ENCODE data around the gene MTPN.
A peak's percentile ranks its signal among the peaks of the same experiment; 100 is the strongest.

Gene MTPN

GRCh38 chr7:135950429-135950828, 26.7 kb downstream of the MTPN start:
- H3K9me3 Mint-ChIP-seq, result peaks cover 3% of the 10 kb centered on the region
- H3K27me3 Mint-ChIP-seq, result no peaks in the 10 kb centered on the region
- H3K36me3 Mint-ChIP-seq, result peaks cover 65% of the 10 kb centered on the region
- no peak for ATAC-seq
- H3K27ac Mint-ChIP-seq, result no peak overlapping the region
- H3K4me3 Mint-ChIP-seq, result no peak overlapping the region
- peaks cover 63% of the 10 kb centered on the region for H3K4me1 Mint-ChIP-seq

GRCh38 chr7:135946289-135947055, 30.7 kb downstream of the MTPN start:
- H3K27ac Mint-ChIP-seq, result no peak overlapping the region
- peaks cover 42% of the 10 kb centered on the region for H3K36me3 Mint-ChIP-seq
- H3K4me1 Mint-ChIP-seq, result peaks cover 54% of the 10 kb centered on the region

GRCh38 chr7:135944753-135945152, 32.4 kb downstream of the MTPN start:
- Mint-ChIP-seq H3K27me3 (no peaks in the 10 kb centered on the region), H3K36me3 (peaks cover 31% of the 10 kb centered on the region), H3K4me1 (peaks cover 49% of the 10 kb centered on the region), H3K9me3 (no peaks in the 10 kb centered on the region), H3K27ac (no peak overlapping the region), H3K4me3 (no peak overlapping the region)
- no peak for ATAC-seq

More at GRCh38 chr7:135946289-135947055, 30.7 kb downstream of the MTPN start:
- H3K4me3 Mint-ChIP-seq, result no peak overlapping the region
- no peak for ATAC-seq
- H3K27me3 Mint-ChIP-seq, result no peaks in the 10 kb centered on the region
- no peaks in the 10 kb centered on the region for H3K9me3 Mint-ChIP-seq

GRCh38 chr7:135943134-135943879, 33.9 kb downstream of the MTPN start:
- peaks cover 47% of the 10 kb centered on the region for H3K4me1 Mint-ChIP-seq
- no peaks in the 10 kb centered on the region for H3K9me3 Mint-ChIP-seq
- H3K27ac Mint-ChIP-seq, result no peak overlapping the region
- no peak for ATAC-seq
- H3K4me3 Mint-ChIP-seq, result no peak overlapping the region
- H3K36me3 Mint-ChIP-seq, result peaks cover 24% of the 10 kb centered on the region
- H3K27me3 Mint-ChIP-seq, result no peaks in the 10 kb centered on the region

DNA sequence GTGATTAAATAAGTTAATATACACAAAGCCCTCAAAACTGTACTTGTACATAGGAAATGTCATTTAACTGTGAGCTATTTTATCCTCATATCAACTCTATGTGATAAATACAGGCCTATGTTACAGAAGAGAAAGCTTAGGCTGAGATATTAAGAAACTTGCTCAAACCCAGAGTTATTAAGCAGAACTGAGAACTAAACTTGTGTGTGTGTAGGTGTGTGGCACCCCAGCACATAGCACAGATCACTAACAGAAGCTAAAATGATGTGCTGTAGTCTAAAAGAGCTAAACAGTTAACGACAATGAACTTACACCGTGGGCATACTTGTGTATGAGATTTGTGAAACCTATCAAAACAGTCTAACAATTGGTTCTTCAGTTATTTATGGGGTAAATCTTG, 34.5 kb downstream of the MTPN start:
- peak; percentile 90 for ATAC-seq
- Mint-ChIP-seq H3K36me3 (peaks cover 17% of the 10 kb centered on the region), H3K27me3 (no peaks in the 10 kb centered on the region), H3K4me1 (peaks cover 48% of the 10 kb centered on the region), H3K27ac (no peak overlapping the region), H3K4me3 (no peak overlapping the region), H3K9me3 (no peaks in the 10 kb centered on the region)

DNA sequence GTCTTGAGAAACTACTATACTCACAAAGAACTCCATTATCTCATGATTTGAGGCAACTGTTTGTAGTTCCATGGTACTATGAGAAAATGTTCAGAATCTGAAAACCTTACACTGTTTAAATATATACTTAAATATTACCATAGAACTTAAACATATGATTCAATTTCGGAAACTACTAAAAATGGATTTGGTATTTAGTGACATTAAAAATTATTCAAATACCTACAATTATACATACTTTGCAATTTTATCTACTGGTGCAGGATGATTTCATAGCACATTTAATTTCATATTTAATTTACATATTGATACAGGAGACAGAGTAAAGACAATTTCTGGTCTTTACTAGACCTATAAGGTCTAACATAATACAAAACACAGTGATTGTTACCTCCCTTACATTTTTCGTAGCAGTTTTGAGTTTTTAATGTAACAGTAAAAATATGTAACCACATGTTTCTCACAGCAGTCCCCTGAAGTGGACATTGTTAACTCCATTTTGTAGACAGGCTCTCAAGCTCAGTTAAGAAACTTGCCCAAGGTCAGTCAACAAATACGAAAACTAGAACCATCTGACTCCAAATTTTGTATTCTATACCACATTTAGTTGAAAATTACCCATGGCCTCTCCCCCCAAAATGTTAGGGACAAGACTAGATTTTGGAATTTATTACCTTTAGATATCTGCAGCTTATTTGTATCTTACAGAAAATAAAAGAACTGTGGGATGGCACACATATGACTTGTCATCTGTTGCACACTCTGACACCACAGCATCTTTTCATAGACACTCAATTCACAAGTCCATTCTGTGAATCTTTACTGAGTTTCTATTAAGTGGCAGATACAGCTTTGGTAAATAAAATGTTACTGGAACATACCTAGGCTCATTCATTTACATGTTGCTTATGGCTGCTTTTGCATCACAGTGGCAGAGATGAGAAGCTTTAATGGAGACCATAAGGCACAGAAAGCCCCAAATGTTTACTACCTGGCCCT, 36.8 kb downstream of the MTPN start:
- Mint-ChIP-seq H3K27ac (no peak overlapping the region), H3K4me1 (peaks cover 53% of the 10 kb centered on the region), H3K9me3 (no peaks in the 10 kb centered on the region), H3K27me3 (no peaks in the 10 kb centered on the region), H3K4me3 (no peak overlapping the region), H3K36me3 (peaks cover 15% of the 10 kb centered on the region)
- no peak for ATAC-seq

DNA sequence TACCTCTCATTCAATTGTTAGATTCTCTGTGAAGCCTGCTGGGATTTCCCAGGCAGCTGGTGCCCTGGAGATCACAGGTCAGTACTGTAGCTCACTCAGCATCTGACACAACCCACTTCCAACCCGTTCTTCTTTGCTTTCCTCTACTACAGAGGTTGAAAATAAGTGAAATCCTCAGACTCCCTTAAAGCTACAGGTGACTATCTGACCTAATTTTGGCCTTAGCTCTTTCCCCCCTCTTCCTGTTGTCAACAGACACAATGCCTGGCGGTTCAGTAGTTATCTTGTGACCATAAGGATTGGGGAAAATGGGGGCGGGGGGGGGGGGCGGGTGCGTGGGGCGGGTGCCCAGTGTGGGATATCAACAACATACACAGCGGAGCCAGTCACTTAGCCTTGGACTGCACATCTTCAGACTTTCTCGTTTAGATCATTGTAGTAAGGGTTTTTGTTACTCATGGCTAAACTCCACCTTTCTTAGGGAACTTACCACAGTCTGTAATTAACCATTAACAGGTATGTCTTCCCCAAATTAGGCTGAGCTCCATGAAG, 37.8 kb downstream of the MTPN start:
- Mint-ChIP-seq H3K36me3 (peaks cover 25% of the 10 kb centered on the region), H3K4me1 (peaks cover 63% of the 10 kb centered on the region), H3K27ac (peak overlapping the region; percentile 42), H3K9me3 (no peaks in the 10 kb centered on the region), H3K27me3 (no peaks in the 10 kb centered on the region), H3K4me3 (no peak overlapping the region)
- ATAC-seq, result no peak

DNA sequence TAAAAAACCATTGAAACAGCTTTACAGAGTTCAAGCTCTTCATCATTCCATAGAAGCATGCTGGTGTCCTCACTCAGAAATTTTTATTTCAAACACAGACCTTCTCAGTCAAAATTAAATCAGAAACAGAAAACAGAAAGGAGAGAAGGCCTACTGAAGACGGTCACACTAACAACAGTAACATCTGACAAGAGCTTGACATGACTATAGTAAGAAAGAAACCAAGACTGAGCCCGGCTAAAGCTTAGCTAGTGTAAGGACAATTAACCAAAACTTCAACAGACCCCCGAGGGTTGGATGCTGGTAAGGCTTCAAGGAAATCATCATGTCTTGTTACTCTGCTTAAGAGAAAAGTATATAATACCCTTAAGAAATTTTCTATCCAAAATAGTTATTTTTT, 38.6 kb downstream of the MTPN start:
- no peaks in the 10 kb centered on the region for H3K27me3 Mint-ChIP-seq
- no peak for ATAC-seq
- no peak overlapping the region for H3K4me3 Mint-ChIP-seq
- H3K4me1 Mint-ChIP-seq, result peaks cover 71% of the 10 kb centered on the region
- peaks cover 30% of the 10 kb centered on the region for H3K36me3 Mint-ChIP-seq
- H3K27ac Mint-ChIP-seq, result peak overlapping the region; percentile 42
- H3K9me3 Mint-ChIP-seq, result no peaks in the 10 kb centered on the region

DNA sequence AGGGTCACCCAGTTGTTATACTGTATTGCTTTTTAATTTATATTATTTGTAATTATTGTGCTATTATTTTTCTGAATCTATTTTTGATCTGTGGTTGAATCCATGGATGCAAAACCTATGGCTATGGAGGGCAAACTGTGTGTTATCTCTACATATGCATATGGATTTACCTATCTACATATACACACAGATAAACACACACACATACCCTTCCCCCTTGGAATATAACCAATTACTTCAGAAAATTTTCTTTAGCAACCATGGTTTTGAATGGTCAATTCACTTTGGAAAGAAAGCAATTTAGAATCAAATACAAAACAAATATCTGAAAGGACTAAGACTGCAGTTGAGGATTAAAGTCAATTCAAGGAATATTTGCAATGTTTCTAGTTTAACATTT, 39.1 kb downstream of the MTPN start:
- ATAC-seq, result no peak
- no peaks in the 10 kb centered on the region for H3K27me3 Mint-ChIP-seq
- H3K27ac Mint-ChIP-seq, result peak overlapping the region; percentile 42
- H3K9me3 Mint-ChIP-seq, result no peaks in the 10 kb centered on the region
- peaks cover 69% of the 10 kb centered on the region for H3K4me1 Mint-ChIP-seq
- peaks cover 35% of the 10 kb centered on the region for H3K36me3 Mint-ChIP-seq
- no peak overlapping the region for H3K4me3 Mint-ChIP-seq

DNA sequence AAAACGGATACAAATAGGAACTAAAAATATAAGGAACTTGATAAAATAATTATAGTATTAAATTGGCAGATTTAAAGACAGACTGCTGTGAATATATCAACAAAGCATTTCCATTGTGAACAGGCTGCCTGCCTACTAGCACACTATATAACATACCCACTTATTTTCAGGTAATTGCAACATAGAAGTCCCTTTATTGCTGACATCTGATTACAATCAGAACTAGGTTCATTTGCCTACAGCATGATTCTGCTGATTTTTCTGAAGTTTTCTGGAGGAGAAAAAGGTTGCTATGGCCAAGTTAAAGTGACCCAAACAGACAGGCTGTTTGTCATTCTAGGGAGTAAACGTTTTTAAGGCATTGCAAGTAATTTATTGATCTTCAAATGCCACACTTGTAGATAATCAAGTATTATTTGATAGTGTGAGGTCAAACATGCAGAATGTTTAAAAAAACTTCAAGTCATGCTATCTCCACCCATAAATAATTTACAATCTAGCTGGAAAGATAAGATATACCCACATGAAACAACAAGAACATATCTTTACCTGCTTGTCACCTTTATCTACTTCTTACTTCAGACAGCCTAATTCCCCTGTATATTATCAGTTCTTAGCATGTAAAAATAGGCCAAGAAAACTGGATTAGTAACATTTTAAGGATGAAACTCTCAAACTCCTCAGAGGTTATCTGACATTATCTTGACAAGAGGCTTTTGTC, 40.5 kb downstream of the MTPN start:
- no peaks in the 10 kb centered on the region for H3K9me3 Mint-ChIP-seq
- H3K27ac Mint-ChIP-seq, result peak overlapping the region; percentile 38
- H3K4me1 Mint-ChIP-seq, result peaks cover 61% of the 10 kb centered on the region
- no peak for ATAC-seq
- H3K27me3 Mint-ChIP-seq, result no peaks in the 10 kb centered on the region
- peaks cover 36% of the 10 kb centered on the region for H3K36me3 Mint-ChIP-seq
- H3K4me3 Mint-ChIP-seq, result no peak overlapping the region

DNA sequence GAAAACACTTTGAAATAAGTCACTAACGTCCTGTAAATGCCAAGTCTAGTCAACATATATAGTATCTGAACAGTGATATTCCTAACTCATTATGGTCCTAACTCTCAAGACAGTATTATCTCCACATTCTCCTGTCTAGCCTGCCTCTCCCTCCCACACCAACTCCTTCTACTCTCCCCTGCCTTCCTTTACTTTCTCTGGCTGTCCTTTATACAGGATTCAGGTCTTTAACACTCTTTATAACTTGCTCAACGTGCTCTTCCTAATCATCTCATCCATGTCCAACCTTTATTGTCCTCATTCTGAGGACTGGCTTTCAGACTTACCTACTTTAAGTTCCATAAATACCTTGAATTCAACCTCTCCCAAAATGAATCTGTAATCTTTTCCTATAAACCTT, 42.5 kb downstream of the MTPN start:
- no peak overlapping the region for H3K4me3 Mint-ChIP-seq
- peak overlapping the region; percentile 24 for H3K27ac Mint-ChIP-seq
- H3K36me3 Mint-ChIP-seq, result peaks cover 47% of the 10 kb centered on the region

GRCh38 chr7:135933509-135934188, 43.5 kb downstream of the MTPN start:
- Mint-ChIP-seq H3K4me1 (peaks cover 61% of the 10 kb centered on the region), H3K4me3 (no peak overlapping the region), H3K27me3 (no peaks in the 10 kb centered on the region), H3K27ac (peak overlapping the region; percentile 24), H3K36me3 (peaks cover 45% of the 10 kb centered on the region), H3K9me3 (no peaks in the 10 kb centered on the region)
- ATAC-seq, result no peak

More for the DNA sequence above, 42.5 kb downstream of the MTPN start:
- Mint-ChIP-seq H3K27me3 (no peaks in the 10 kb centered on the region), H3K4me1 (peaks cover 67% of the 10 kb centered on the region), H3K9me3 (no peaks in the 10 kb centered on the region)
- no peak for ATAC-seq

DNA sequence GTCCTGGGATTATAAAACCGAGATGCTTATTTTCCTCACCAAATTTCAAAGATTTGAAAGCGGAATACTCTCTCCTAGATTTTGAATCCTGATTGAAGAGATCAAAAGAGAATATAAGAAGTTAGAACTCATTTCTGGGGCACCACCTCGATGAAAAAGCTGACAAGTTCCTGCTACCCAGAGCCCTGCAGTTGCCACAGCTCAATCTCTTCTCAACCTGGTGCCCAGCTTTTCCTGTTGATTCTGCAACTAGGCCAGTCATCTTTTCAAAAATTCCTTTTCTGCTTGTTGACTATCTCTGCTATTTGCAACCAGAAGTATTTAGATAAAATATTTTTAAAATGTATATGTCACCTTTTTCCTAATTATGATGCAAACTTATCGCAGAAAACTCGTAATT, 45.0 kb downstream of the MTPN start:
- Mint-ChIP-seq H3K27me3 (no peaks in the 10 kb centered on the region), H3K4me1 (peaks cover 48% of the 10 kb centered on the region), H3K9me3 (no peaks in the 10 kb centered on the region), H3K4me3 (no peak overlapping the region), H3K36me3 (peaks cover 55% of the 10 kb centered on the region), H3K27ac (no peak overlapping the region)
- no peak for ATAC-seq

Measured in stimulated activated memory B cell treated with anti-CD40 and anti-IgM and Interleukin-4, amounts not matched to agents 10 μg/mL and 1 μg/mL and 100 μg/mL, for 72 hours (primary cell).